Measurements from ENCODE around the gene CEACAM4.

Gene CEACAM4

DNA sequence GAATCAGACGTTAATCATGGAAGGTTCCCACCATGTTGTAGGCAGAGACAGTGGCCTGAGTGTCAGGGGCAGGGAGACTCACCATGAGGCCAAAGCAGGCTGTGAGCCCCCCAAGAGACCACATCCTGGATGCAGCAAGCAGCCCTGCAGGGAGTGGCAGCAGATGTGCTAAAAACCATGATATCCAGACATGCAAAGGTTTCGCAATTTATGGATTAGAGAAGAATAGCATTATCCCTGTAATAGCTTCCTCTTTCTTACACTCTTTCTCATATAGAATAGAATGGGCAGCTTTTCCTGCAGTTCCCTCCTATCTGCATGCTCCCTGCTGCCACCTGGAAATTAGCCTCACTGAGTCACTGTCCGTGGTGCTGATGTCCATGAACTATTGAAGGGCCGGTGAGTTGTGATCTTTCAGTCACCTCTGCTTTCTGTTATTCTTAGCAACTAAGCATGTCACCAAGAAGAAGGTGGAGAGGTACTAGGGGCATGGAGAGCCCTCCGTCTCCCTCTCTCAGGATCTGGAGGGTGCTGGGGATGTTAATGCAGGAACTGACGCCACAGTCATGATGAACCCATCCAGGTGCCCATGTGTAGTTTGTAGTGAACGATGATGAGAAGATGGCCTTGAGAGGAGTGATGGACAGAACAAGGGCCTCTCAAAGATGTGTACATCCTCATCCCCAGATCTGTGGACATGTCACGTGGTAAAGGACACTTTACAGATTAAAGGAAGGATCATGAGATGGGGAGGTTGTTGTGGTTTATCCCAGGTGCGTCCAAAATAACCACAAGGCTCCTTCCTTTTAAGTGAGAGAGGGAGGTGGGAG, 9.9 kb downstream of the CEACAM4 start:
- DNase-seq = peak; percentile 34

DNA sequence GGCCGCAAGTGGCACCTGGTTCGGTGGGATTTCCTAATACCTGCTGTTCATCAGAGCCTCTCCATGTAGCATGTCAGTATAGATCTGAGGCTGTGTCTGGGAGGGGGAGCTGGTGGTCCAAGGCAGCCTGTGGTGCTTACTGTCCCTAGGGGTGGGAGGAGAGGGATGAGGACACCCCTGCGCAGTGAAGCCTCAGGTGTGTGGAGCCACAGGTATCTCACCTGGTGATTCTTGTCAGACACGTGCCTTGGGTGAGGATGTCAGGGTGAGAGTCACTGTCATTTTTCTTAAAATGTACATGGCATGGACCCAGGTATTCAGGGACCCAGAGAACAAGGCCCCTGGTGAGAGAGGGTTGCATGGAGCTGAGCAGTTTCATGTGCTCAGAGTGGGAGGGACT, 11.7 kb downstream of the CEACAM4 start:
- no peak for DNase-seq

DNA sequence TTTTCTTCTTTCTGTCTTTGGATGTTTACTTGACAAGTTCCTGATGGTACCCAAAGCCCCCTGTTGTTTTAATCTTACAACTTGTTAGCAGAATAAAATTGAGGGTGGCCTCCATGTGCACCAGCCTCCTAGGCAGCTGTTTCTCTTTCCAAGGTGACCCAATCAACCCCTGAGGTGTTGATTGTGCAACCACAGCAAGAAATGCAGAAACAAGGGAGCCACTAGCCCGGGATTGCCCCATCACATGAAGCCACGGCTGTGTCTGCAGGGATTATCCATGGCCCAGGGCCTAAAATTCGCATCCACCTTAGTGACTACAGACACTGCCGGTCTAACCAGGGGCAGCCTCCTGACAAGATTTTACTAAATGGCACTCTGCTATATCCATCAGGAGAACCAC, 14.4 kb downstream of the CEACAM4 start:
- no peak for DNase-seq

DNA sequence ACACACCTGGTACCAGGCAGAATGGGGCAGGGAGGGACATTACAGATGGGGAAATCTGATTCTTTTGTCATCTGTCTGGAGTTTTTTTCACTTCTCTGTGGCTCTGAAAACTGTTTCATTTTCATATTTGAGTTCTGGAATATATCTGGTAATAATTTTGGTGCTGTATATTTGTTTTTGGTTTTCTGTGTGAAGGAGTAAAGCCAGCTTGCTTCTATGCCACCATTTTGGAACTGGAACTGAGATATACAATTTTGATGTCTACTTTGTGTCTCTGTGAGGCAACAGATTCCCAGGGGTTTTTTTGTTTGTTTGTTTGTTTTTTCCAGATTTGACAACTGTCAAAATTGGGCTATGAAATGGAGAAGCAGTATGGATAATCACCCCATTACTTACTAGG, 16.1 kb downstream of the CEACAM4 start:
- DNase-seq = no peak

DNA sequence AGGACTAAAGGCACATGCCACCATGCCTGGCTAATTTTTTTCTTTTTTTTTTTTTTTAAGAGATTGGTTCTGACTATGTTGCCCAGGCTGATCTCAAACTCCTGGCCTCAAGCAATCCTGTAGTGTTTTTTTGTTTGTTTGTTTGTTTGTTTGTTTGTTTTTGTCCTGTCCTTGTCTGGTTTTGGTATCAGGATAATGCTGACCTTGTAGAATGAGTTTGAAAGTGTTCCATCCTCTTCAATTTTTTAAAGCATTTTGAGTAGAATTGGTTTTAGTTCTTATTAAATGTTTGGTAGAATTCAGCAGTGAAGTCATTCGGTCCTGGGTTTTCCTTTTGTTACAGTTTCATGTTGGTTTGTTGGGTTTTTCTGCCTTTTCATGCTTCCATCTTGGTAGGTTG, 19.2 kb downstream of the CEACAM4 start:
- no peak for DNase-seq

DNA sequence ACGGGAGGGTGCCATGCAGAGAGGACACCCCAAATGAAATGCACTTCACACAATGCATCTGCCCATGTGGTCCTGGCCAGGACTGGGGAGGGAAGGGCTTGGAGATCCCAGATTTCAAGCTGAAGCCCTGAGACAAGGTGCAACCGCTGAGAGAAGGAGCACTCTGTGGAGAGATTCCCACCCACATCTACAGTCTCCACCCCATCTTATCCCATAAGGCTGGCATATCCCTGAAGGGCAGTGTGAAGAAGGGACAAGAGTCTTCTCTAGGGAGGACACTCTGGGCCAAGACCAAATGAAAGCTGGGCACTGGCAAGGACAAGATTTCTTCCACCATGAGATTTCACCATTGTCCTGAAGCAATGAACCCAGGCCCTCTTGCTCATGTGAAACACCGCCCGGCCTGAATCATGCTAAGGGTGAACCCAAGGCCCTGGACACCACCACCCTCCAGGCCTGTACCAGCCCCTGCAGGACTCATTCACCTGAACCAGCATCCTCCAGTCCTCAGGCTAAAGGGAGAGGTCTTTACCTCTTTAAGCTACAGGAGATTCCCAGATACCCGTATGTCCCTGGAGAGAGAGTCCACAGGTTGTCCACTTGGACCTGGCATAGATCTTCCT, 20.5 kb downstream of the CEACAM4 start:
- DNase-seq = no peak

DNA sequence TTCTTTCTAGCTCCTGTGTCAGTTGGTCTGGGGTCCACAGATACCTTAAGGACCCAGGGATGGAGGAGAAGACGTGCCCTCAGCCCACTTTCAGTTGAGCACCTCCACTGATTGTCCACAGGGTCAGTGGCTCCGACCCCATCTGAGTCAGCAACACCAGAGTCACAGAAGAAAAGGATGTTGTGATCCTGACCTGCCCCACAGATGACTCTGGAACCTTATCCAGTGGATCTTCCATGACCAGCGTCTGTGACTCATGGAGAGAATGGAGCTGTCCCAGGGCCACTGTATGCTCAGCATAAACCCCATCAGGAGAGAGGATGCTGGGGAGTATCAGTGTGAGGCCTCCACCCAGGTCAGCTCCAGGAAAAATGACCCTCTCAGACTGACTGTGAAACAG, 22.0 kb downstream of the CEACAM4 start:
- DNase-seq = no peak

DNA sequence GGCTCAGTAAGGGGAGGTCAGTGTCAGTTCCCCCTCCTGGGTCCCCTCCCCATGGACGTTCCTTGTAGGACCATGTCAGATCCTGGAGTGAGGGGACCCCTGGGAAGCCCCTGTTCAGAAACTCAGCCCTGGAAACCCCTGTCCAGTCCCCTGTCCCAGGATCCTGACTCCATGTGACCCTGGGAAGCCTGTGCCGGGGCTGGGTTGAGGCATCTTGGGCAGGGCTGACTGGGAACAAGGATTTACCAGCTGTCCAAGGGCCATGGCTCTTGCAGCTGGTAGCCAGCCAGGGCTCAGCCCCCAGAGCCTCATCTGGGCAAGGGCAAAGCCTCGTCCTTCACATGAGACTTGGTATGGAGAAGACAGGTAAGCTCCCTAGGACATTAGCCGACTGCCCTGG, 25.1 kb downstream of the CEACAM4 start:
- no peak for DNase-seq

DNA sequence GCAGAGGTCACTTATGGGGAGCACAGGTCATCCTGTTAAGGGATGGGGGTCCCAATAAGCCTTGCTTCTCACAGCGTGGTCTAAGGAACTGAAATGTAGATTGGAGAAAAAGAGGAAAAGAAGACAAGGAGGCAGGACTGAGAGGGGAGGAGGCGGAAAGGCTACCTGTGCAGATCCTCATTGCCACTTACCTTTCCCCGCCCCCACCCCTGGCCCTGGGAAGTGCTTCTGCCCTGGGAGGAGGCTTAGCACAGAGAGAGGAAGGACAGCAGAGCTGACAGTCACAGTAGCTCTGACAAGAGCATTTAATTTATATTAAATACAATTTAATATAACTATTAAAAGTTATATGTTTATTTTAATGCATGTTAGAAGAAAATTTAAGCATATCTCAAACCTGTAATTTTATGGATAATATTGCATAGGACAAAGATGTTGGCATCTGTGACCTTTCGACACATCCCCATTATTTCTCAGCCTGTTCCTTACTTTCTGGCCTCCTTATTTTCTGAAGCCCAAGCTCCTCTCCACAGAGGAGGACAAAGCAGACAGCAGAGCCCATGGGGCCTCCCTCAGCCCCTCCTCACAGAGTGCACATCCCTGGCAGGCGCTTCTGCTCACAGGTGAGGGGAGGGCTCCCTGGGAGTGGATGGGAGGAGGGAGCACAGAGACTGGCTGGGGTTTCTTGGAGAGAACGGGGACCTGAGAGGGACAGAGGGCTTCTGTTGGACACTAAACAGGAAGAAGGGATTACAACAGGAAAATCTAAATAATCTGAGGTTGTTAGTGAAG, 27.5 kb downstream of the CEACAM4 start:
- DNase-seq = no peak

DNA sequence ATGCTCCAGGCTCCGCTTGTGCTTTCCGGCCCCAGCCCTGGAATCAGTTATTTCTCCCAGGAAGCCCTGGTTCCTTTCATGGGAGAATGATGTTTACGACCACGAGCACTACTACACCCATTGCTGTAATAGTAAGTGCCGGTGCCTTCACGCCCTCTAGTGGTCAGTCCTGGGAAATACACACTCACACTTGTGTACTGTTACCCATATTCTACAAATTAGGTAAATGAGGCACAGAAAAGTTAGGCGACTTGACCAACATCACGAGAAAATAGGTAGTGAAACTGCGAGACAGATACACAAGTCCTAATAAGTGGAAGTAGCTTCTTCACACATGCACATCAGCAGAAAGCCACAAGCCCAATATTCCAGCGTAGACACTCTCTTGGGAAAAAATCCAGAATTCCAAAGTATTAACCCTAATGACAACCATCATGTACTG, 29.3 kb downstream of the CEACAM4 start:
- DNase-seq = peak; percentile 83

DNA sequence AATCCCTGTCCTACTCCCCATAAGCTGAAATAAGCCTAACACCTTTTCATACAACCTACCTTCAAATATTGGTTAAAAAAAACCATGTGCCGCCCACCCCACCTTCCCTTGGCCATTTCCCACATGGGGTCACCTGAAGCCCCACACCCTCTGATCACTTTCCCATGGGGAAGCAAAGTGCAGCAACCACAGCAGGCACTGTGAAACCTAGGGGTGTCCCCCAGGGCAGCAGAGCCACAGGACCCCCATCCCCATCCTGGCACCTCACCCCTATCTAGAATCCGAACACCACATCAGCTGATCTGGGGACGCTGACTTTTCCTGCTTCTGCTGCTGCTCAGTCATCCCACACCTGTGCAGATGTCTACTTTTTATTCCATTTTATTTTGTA, 31.0 kb downstream of the CEACAM4 start:
- no peak for DNase-seq

DNA sequence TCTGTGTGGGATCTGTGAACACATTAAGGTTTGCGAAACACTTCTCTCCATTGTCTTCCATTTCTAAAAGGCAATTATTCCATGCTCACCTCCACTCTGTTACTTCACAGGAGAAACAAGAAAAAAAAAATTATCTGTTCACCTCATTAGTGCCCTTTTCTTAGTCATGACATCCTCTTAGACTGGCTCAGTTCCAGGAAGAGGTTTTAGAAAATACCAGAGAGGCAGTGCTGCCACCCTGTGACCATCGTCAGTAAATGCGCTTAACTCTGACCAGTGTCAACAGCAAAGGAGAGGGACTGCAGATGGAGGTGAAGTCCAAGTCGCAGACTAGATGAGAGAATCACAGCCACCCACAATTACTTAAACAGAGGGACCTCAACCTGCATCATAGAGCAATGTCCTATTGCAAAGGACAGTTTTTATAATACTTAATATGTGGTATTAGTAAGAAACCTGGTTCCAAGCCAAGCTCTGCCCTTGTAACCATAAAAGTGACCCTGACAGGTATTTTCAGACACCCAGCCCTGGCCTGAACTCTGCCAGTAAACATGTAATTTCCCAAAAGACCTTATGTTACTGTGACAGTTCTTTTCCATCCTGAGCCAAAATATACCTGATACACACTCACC, 31.5 kb downstream of the CEACAM4 start:
- DNase-seq = peak; percentile 90

DNA sequence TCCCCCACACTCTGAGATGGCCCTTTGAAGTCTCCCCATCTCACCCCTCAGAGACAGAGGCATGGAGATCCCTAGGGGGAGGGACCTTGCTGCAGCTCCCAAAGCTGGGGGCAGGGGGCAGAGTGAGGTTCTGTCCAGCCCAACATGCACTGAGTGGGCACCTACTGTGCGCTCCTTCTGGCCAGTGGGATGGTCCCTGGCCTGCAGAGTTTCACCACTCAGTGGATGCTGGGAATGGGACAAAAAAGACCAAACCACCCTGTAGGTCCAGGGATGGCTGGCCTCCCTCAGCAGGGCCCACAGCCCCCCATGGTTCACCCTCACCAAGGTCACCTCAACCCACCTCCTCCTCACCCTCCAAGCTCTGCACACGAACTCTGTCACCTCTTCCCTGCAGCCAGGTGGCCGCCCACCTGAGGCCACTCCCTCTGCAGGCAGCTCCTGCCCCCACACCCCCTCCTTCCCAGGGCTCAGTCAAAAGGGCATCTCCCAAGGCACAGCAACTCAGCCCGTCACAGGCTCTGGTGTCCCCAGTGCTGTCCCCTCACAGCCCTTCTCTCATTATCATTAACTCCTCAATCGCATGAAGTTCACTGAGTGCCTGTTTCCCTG, 34.8 kb downstream of the CEACAM4 start:
- DNase-seq = no peak

DNA sequence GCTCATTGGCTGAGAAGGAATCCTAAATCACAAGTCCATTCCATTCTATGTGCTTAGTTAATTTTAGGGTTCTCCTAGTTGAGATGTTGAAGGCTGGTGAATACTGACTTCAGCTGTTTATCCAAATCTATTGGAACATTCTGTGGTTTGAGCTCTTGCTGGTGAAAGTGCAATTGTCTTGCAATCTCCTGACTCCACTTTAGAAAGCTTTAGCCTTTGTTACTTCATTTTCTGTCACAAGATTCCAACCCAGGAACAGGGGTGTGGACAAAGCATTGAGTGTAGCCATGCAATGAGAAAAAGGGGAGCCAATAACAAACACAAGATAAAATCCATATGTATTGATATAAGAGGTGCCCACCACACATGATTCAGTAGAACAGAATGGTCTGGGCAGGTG, 35.9 kb downstream of the CEACAM4 start:
- DNase-seq = no peak

DNA sequence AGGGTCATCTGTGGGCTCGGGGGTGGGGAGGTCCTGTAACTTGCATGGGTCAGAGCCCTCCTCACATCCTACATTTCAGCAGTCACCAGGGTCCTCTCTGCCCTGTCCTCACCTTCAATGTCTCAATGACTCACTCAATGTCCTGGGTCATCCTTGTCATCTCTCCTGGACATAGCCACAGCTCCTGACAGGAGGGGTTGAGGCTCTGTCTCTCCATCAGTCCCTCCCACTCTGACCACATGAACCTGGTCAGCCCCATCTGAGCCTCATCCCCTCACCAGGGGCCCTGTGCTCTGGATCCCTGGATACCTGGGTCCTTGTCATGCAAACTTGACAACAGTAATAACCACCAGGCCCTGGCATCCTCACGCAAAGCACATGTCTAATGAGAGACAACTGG, 37.5 kb downstream of the CEACAM4 start:
- DNase-seq = no peak

DNA sequence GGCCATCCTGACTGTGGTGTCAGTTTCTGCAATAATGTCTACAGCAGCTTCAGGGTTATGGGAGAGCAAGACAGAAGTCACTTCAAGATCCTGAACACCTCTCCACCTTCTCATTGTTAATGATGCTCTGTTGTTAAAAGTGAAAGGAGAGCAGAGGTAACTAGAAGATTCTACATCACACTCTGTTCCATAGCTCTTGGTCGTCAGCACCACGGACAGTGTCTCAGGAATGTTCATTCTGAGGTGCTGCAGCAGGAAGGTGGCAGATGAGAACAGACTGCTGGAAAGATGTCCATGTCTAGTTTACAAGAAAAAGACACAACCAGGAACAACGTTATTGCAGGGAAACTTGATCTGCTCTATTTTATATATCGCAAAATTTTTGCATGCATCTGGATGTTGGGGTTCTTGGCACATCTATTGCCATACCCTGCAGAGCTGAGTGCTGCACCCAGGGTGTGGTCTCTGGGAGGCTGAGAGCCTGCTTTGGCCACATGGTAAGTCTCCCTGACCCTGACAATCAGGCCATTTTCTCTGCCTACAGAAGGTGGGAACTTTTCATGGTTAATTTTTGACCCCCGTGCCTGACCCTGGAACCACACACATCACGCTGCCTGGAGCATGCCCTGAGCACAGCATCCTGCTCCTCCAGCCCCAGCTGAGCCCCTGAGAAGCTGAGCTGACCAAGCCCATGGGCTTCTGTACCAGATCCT, 38.2 kb downstream of the CEACAM4 start:
- DNase-seq = peak; percentile 29

DNA sequence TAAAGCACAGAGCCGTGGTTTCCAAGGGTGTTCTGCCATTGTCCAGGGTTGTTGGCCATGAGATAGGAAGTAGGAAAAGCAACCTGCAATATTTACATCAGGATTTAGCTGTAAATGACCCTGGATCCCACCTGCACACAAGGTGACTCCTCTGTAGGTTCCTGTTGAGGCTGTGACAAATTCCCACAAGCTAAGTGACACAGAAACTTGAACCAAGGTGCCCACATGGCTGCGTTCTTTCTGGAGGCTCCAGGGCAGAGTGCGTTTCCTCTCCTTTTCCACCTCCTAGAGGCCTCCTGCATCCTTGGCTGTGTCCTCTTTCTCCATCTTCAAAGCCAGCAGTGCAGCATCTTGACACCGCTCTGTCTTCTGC, 39.0 kb downstream of the CEACAM4 start:
- DNase-seq = no peak

DNA sequence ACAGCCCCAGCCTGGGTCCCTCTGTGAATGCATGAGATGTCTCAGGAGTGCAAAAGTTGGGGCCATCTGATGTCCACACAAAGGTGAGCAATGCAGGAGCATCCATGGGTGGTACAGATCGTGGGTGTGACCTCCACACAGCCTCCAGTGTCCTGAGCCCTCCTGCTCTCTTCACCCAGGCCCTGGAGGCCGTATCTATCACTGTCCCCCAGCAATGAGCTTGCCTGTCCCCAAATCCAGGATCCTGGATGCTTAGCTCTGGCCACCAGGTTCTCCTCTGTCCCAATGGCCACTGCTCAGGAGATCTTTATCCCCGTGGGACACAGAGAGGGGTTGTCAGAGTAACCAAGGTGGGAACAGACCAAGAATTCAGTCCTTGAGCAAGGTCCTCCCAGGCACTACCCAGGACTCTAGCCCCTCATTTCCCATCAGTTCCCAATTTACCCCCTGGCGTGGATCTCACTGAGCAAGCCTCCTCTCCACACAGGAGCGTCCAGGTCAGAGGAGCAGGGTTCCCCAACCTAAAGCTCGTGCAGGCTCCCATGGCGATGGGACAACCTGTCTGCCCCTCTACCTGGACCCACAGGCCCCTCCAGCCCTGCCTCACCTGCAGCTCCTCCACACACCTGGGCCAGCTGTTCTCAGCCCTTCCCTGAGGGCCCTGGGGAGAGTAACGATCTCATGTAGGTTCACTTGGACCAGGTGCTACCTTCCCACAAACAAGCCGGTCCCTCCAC, 39.6 kb downstream of the CEACAM4 start:
- no peak for DNase-seq

DNA sequence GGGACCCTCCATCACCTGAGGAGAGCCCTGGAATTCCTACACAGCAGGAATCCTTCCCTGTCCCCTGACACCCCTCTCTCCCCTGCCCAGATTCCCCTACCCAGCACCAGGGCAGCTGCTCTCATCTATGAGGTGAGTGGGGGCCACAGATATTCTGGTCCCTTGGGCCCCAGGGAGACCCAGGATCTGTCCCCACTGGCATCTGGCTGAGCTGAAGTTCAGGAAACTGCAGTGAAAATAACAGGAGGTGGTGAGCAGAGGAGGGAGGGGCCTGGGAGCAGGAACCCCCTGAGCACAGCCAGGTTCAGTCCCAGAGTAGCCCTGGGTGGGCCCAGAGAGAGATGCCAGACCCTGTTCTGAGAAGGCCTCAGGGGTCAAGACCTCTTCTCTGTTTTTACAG, 40.8 kb downstream of the CEACAM4 start:
- DNase-seq = no peak

DNA sequence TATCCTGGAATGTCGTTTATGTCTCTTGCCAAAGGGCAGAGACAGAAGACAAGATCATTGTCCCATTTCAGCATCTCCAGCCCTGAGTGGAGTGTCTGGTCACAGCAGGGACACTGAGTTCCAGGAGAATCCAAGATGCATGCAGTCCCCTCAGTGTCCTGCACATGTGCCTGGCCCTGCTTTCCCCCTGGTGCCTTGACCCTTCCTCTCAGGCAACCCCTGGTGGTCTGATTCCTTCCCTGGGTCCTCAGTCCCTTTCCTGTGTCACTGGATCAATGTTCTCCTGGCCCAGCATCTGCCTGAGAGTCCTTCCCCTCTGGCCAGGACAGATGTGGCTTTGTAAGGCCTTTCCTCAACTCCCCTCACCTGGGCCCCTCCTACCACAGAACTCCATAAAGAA, 41.9 kb downstream of the CEACAM4 start:
- DNase-seq = no peak

DNA sequence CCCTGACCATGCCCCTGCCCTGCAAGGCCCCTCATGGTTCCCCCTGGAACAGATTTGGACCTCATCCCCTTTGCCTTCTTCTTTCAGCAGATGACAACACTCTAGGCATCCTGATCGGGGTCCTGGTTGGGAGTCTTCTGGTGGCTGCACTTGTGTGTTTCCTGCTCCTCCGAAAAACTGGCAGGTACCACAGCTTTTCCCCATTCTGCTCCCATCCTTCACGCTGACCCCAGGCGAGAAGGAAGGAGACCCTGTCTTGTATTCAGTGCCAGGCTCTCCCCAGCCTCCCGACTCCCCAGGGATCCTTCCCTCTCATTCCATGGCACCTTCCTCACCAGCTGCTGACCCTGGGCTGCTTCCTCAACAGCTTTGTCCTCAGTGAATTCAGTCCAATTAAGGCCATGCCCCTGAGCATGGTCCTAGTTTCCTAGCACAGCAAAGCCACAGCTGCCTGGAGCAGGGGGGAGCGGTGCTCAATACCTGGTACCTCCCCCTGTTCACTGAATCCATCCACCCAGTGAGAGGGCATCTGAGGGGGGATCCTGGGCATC, 42.5 kb downstream of the CEACAM4 start:
- DNase-seq = no peak
